Measurements from ENCODE around the gene CMTM4. TPM values are rescaled to one million over a fixed set of nuclear protein-coding genes. Genes with fewer than 3 reads are reported as not detected.

CMTM4 gene
- polyA plus RNA-seq, 1 of the 3 experiments (the other 2 are of a cell fraction): 21.7 TPM

DNA sequence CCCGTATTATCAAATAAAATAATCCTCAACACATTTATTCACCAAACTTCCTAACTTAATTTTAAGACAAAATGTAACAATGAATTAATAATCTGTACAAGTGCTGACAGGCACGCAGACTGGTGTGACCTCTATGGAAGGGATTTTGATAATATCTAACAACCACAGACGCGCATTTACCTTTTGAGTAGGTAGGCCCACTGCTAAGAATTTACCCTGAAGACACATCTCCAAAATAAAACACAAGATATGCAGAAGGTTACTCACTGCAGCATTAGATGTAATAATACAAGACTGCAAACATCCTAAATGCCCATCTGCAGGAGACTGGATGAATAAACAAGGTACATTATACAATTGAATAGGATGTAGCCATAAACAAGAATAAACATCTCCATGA, 22.7 kb upstream of the CMTM4 start:
- no peaks in the 10 kb centered on the region for H3K27me3 ChIP-seq (ENCODE audit: insufficient read depth)
- H3K27ac ChIP-seq (ENCODE audit: low read depth in 2 of 2, low read length in 1 of 2): no peak overlapping the region
- 99% methylated on average over 4 of the region's 4 CpGs for WGBS (ENCODE audit: low lambda C conversion rate)
- ChIA-PET CTCF (no interaction called here), POLR2A (no interaction called here)
- peaks cover 39% of the 10 kb centered on the region for H3F3A ChIP-seq (replicated peaks; ENCODE audit: insufficient read depth)
- no peak overlapping the region for H3K4me3 ChIP-seq (ENCODE audit: low read depth in 2 of 2, low read length in 1 of 2)
- no peaks in the 10 kb centered on the region for H3K79me2 ChIP-seq (ENCODE audit: insufficient read depth)
- no peak overlapping the region for H2AFZ ChIP-seq (ENCODE audit: low read depth)
- H3K9me3 ChIP-seq: no peaks in the 10 kb centered on the region
- no peak for DNase-seq
- peaks cover 37% of the 10 kb centered on the region in 2 experiments for H3K36me3 ChIP-seq (replicated peaks in 1 of 2; ENCODE audit: control insufficient read depth in 1 of 2, insufficient read depth in 2 of 2, low read length in 1 of 2)
- TF ChIP-seq, protein P1, sequence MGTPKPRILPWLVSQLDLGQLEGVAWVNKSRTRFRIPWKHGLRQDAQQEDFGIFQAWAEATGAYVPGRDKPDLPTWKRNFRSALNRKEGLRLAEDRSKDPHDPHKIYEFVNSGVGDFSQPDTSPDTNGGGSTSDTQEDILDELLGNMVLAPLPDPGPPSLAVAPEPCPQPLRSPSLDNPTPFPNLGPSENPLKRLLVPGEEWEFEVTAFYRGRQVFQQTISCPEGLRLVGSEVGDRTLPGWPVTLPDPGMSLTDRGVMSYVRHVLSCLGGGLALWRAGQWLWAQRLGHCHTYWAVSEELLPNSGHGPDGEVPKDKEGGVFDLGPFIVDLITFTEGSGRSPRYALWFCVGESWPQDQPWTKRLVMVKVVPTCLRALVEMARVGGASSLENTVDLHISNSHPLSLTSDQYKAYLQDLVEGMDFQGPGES (IDR thresholded peaks at IDR 0.05; ENCODE audit: low read depth, low read length): no peak
- TF ChIP-seq RFX5 (IDR thresholded peaks at IDR 0.05; ENCODE audit: low read length): no peak
- TF ChIP-seq YY1 (IDR thresholded peaks at IDR 0.05; ENCODE audit: low read depth): no peak
- TF ChIP-seq SMC3 (IDR thresholded peaks at IDR 0.05; ENCODE audit: low read depth, low read length): no peak
- TF ChIP-seq FOXM1 (IDR thresholded peaks at IDR 0.05; ENCODE audit: low read depth): no peak
- TF ChIP-seq POLR2AphosphoS5 (IDR thresholded peaks at IDR 0.05; ENCODE audit: low read depth, low read length): no peak
- TF ChIP-seq, protein P2, sequence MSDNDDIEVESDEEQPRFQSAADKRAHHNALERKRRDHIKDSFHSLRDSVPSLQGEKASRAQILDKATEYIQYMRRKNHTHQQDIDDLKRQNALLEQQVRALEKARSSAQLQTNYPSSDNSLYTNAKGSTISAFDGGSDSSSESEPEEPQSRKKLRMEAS (IDR thresholded peaks at IDR 0.05; ENCODE audit: low read depth): no peak
- no peak for TF ChIP-seq MXI1 (IDR thresholded peaks at IDR 0.05; ENCODE audit: low read depth, low read length)
- H3K9ac ChIP-seq: no peak overlapping the region
- no peaks in the 10 kb centered on the region for H3K9me2 ChIP-seq
- H4K20me1 ChIP-seq (ENCODE audit: insufficient read depth): no peaks in the 10 kb centered on the region; the same call in 1 of the 2 replicates
- H3K4me1 ChIP-seq (ENCODE audit: control insufficient read depth in 1 of 2, insufficient read depth in 2 of 2, low read depth in 1 of 2, low read length in 1 of 2): peaks cover 0 to 12% of the 10 kb centered on the region in 2 experiments; a peak in 1 of 4 replicates
- H3K4me2 ChIP-seq: no peak overlapping the region

DNA sequence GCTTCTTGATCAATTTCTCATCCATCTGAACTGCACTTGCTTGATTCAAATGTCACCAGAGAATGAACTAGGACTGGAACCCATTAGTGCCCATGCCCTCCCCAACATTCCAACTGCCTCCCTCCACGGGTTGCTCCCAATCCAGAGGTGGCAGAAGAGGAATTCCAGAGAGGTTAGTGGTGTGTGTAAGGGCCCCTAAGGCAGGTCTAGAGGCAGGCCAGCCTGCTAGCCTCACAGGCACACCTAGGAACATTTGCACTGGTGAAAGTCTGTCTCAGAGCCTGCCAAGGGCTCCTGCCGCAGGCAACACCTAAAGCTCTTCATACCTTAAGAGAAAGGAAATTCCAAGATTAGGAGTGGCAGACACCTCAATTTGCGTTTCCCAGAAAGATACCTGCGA, 21.2 kb upstream of the CMTM4 start:
- Histone ChIP-seq H3K9me3 (no peaks in the 10 kb centered on the region), H3K4me2 (no peak overlapping the region), H3K27ac (ENCODE audit: low read depth in 2 of 2, low read length in 1 of 2) (peak overlapping the region in 1 of 2 experiments; percentile 27; a peak in 1 of 4 replicates), H2AFZ (ENCODE audit: low read depth) (no peak overlapping the region), H3K9ac (no peak overlapping the region), H3K36me3 (replicated peaks in 1 of 2; ENCODE audit: control insufficient read depth in 1 of 2, insufficient read depth in 2 of 2, low read length in 1 of 2) (peaks cover 23% of the 10 kb centered on the region in 2 experiments), H4K20me1 (ENCODE audit: insufficient read depth) (no peaks in the 10 kb centered on the region; the same call in 1 of the 2 replicates), H3F3A (replicated peaks; ENCODE audit: insufficient read depth) (peaks cover 34% of the 10 kb centered on the region), H3K27me3 (ENCODE audit: insufficient read depth) (no peaks in the 10 kb centered on the region), H3K9me2 (no peaks in the 10 kb centered on the region), H3K4me1 (ENCODE audit: control insufficient read depth in 1 of 2, insufficient read depth in 2 of 2, low read depth in 1 of 2, low read length in 1 of 2) (peaks cover 0 to 12% of the 10 kb centered on the region in 2 experiments; a peak in 1 of 4 replicates), H3K4me3 (ENCODE audit: low read depth in 2 of 2, low read length in 1 of 2) (no peak overlapping the region), H3K79me2 (ENCODE audit: insufficient read depth) (no peaks in the 10 kb centered on the region)
- WGBS (ENCODE audit: low lambda C conversion rate): 79% methylated on average over 4 of the region's 4 CpGs
- no peak for DNase-seq
- POLR2A ChIA-PET: no interaction called here
- CTCF ChIA-PET: interaction anchor here (0.8 to 3.9 kb wide), 8 partner anchors 8 to 155 kb away, joined by 3 to 34 read pairs (median 6); partner anchors contain the start of gene DYNC1LI2
- TF ChIP-seq ELF1 (IDR thresholded peaks at IDR 0.05): no peak
- TF ChIP-seq NFIC (IDR thresholded peaks at IDR 0.05; ENCODE audit: borderline replicate concordance): no peak
- no peak for TF ChIP-seq TCF12 (IDR thresholded peaks at IDR 0.05)
- TF ChIP-seq RCOR1 (IDR thresholded peaks at IDR 0.05; ENCODE audit: low read length): no peak
- TF ChIP-seq, protein P2 (IDR thresholded peaks at IDR 0.05; ENCODE audit: low read depth): no peak
- no peak for TF ChIP-seq TAF1 (IDR thresholded peaks at IDR 0.05; ENCODE audit: borderline replicate concordance, low read depth, low read length)
- TF ChIP-seq, protein P1 (IDR thresholded peaks at IDR 0.05; ENCODE audit: low read depth, low read length): no peak
- TF ChIP-seq RAD21 (IDR thresholded peaks at IDR 0.05; ENCODE audit: low read length): no peak
- TF ChIP-seq POLR2AphosphoS5 (IDR thresholded peaks at IDR 0.05; ENCODE audit: low read depth, low read length): no peak
- no peak for TF ChIP-seq FOSL2 (IDR thresholded peaks at IDR 0.05; ENCODE audit: borderline replicate concordance, low read depth)
- TF ChIP-seq, protein P3, sequence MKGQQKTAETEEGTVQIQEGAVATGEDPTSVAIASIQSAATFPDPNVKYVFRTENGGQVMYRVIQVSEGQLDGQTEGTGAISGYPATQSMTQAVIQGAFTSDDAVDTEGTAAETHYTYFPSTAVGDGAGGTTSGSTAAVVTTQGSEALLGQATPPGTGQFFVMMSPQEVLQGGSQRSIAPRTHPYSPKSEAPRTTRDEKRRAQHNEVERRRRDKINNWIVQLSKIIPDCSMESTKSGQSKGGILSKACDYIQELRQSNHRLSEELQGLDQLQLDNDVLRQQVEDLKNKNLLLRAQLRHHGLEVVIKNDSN (IDR thresholded peaks at IDR 0.05; ENCODE audit: borderline replicate concordance, low read depth): no peak
- no peak for TF ChIP-seq RFX5 (IDR thresholded peaks at IDR 0.05; ENCODE audit: low read length)
- TF ChIP-seq GABPA (IDR thresholded peaks at IDR 0.05; ENCODE audit: low read depth): no peak
- no peak for TF ChIP-seq SIN3A (IDR thresholded peaks at IDR 0.05; ENCODE audit: borderline replicate concordance, low read depth, low read length)
- TF ChIP-seq GATA2 (CRISPR knock-in tag; IDR thresholded peaks at IDR 0.05): no peak
- no peak for TF ChIP-seq FOXM1 (IDR thresholded peaks at IDR 0.05; ENCODE audit: low read depth)
- no peak for TF ChIP-seq YY1 (IDR thresholded peaks at IDR 0.05; ENCODE audit: low read depth)
- TF ChIP-seq, protein P4, sequence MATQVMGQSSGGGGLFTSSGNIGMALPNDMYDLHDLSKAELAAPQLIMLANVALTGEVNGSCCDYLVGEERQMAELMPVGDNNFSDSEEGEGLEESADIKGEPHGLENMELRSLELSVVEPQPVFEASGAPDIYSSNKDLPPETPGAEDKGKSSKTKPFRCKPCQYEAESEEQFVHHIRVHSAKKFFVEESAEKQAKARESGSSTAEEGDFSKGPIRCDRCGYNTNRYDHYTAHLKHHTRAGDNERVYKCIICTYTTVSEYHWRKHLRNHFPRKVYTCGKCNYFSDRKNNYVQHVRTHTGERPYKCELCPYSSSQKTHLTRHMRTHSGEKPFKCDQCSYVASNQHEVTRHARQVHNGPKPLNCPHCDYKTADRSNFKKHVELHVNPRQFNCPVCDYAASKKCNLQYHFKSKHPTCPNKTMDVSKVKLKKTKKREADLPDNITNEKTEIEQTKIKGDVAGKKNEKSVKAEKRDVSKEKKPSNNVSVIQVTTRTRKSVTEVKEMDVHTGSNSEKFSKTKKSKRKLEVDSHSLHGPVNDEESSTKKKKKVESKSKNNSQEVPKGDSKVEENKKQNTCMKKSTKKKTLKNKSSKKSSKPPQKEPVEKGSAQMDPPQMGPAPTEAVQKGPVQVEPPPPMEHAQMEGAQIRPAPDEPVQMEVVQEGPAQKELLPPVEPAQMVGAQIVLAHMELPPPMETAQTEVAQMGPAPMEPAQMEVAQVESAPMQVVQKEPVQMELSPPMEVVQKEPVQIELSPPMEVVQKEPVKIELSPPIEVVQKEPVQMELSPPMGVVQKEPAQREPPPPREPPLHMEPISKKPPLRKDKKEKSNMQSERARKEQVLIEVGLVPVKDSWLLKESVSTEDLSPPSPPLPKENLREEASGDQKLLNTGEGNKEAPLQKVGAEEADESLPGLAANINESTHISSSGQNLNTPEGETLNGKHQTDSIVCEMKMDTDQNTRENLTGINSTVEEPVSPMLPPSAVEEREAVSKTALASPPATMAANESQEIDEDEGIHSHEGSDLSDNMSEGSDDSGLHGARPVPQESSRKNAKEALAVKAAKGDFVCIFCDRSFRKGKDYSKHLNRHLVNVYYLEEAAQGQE (IDR thresholded peaks at IDR 0.05; ENCODE audit: low read depth, low read length): no peak
